GM23248 (cell line): ENCODE measurements around the gene GRP.

Source experiments
- EZH2 ChIP-seq: fragments of 200-600 bp; sonication (generic); IDR thresholded peaks from 2 replicates; pipeline ENCODE4 v1.6.1; 2018; ENCODE audit warnings: antibody characterized with exemption, mild to moderate bottlenecking; ENCODE audit not compliant: insufficient read depth, poor library complexity, severe bottlenecking
- EZH2phosphoT487 ChIP-seq: fragments of 200-600 bp; sonication (generic); IDR thresholded peaks from 2 replicates; pipeline ENCODE4 v1.6.1; 2018; ENCODE audit warnings: antibody characterized with exemption, moderate library complexity, mild to moderate bottlenecking, low read depth; ENCODE audit not compliant: insufficient read depth

- TF ChIP-seq EZH2phosphoT487 (no peak), EZH2 (no peak)
These were observed 45.5 kb downstream of the GRP start for GRCh38 chr18:59265246-59265973.
